GM12892 (cell line): ENCODE data around the gene ZSWIM6.

Experiments
- POLR2A ChIP-seq: IDR thresholded peaks from 2 replicates; pipeline ENCODE4 v1.6.1; 2011; ENCODE audit warnings: low read depth, low read length, control low read depth
- POLR2AphosphoS5 ChIP-seq: IDR thresholded peaks from 2 replicates; pipeline ENCODE4 v1.6.1; 2011; ENCODE audit warnings: low read depth, low read length, control low read depth
- TAF1 ChIP-seq: IDR thresholded peaks from 2 replicates; pipeline ENCODE4 v1.6.1; 2011; ENCODE audit warnings: low read depth, mild to moderate bottlenecking, control low read depth, low read length, borderline replicate concordance

DNA sequence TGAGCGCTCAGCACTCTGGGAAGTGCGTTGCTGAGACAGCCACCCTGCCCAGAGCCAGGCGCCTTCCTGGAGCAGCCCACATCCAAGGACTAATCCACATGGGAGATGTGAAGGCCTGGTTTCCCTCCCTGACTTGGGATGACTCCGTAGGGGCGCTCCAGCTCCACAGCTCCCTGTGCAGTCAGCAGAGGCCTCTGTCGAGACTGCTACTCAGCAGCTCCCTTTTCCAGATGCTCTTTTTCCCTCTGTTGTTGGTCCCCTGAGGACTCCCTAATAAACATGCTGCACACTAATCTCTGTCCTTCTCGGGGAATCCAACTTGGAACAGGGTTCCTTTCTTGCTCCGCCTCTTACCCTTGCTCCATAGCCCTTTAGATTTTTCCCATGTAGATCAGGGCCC lies 237.3 kb downstream of the ZSWIM6 start:
- TF ChIP-seq POLR2A, result no peak
- no peak for TF ChIP-seq POLR2AphosphoS5
- TF ChIP-seq TAF1, result no peak
